ENCODE measurements around the gene ALG6.

The ALG6 gene

GRCh38 chr1:63328781-63329180 is 38.6 kb upstream of the ALG6 start:
- no peak for TF ChIP-seq CTCF (conservative IDR thresholded peaks at IDR 0.05; ENCODE audit: low read depth)
- DNase-seq (ENCODE audit: low spot score) = no peak
- no peak overlapping the region for H3K27ac ChIP-seq
- CTCF ChIA-PET = interaction anchor here (0.6 kb wide), 1 partner anchor 381 kb away, joined by 3 read pairs; no protein-coding TSS in a partner anchor
- POLR2A ChIA-PET (ENCODE audit: low non-redundant PET) = no interaction called here

- no peak for DNase-seq (ENCODE audit: low spot score)
- H3K27ac ChIP-seq = no peak overlapping the region
- TF ChIP-seq CTCF (conservative IDR thresholded peaks at IDR 0.05; ENCODE audit: low read depth) = no peak
- ChIA-PET CTCF (no interaction called here), POLR2A (ENCODE audit: low non-redundant PET) (no interaction called here)
Observed at GRCh38 chr1:63329621-63330330, 37.7 kb upstream of the ALG6 start.

GRCh38 chr1:63330331-63330916 is 37.0 kb upstream of the ALG6 start:
- no peak overlapping the region for H3K27ac ChIP-seq
- CTCF ChIA-PET = interaction anchor here (0.6 kb wide), 1 partner anchor 14 kb away, joined by 3 read pairs; no protein-coding TSS in a partner anchor
- no peak for TF ChIP-seq CTCF (conservative IDR thresholded peaks at IDR 0.05; ENCODE audit: low read depth)
- no peak for DNase-seq (ENCODE audit: low spot score)
- POLR2A ChIA-PET (ENCODE audit: low non-redundant PET) = no interaction called here

- ChIA-PET POLR2A (ENCODE audit: low non-redundant PET) (no interaction called here), CTCF (interaction anchor here (0.6 to 1.1 kb wide), 2 partner anchors 8 to 164 kb away, joined by 3 to 4 read pairs; no protein-coding TSS in a partner anchor)
Observed at GRCh38 chr1:63342402-63342801, 25.0 kb upstream of the ALG6 start.

GRCh38 chr1:63343922-63344321 is 23.5 kb upstream of the ALG6 start:
- no peak overlapping the region for H3K27ac ChIP-seq
- no peak for DNase-seq (ENCODE audit: low spot score)
- no peak for TF ChIP-seq CTCF (conservative IDR thresholded peaks at IDR 0.05; ENCODE audit: low read depth)
- CTCF ChIA-PET = interaction anchor here (0.6 kb wide), 1 partner anchor 16 kb away, joined by 3 read pairs; no protein-coding TSS in a partner anchor
- POLR2A ChIA-PET (ENCODE audit: low non-redundant PET) = no interaction called here

More at GRCh38 chr1:63342402-63342801, 25.0 kb upstream of the ALG6 start:
- DNase-seq (ENCODE audit: low spot score) = no peak
- no peak for TF ChIP-seq CTCF (conservative IDR thresholded peaks at IDR 0.05; ENCODE audit: low read depth)
- H3K27ac ChIP-seq = no peak overlapping the region

GRCh38 chr1:63350320-63350719 is 17.1 kb upstream of the ALG6 start:
- H3K27ac ChIP-seq = no peak overlapping the region
- TF ChIP-seq CTCF (conservative IDR thresholded peaks at IDR 0.05; ENCODE audit: low read depth) = no peak
- ChIA-PET POLR2A (ENCODE audit: low non-redundant PET) (no interaction called here), CTCF (interaction anchor here (0.6 to 1.3 kb wide), 3 partner anchors 8 to 73 kb away, joined by 3 to 8 read pairs (median 3); no protein-coding TSS in a partner anchor)
- no peak for DNase-seq (ENCODE audit: low spot score)
